HUES48 (cell line): ENCODE data around the gene CYB561.
"Not testable (repeated sequence)": the region's sequence is repeated elsewhere in the genome, so short reads cannot be mapped to it uniquely, and the experiment has no call there.

Experiments
- H3K27ac ChIP-seq: one replicate; pipeline ENCODE4 v1.7.0; 2013; ENCODE audit warnings: low read depth, low read length, inconsistent platforms
- H3K27me3 ChIP-seq: 2 replicates; pipeline ENCODE4 v1.6.1; 2013; ENCODE audit warnings: mild to moderate bottlenecking, low read length; ENCODE audit not compliant: control insufficient read depth, insufficient read depth
- H3K36me3 ChIP-seq: 2 replicates; pipeline ENCODE4 v1.6.1; 2013; ENCODE audit warnings: low read length; ENCODE audit not compliant: control insufficient read depth, insufficient read depth
- H3K4me1 ChIP-seq: 2 replicates; pipeline ENCODE4 v1.6.1; 2013; ENCODE audit warnings: mild to moderate bottlenecking, low read length; ENCODE audit not compliant: control insufficient read depth, insufficient read depth
- H3K4me3 ChIP-seq: 2 replicates; pipeline ENCODE4 v1.5.1; 2013; ENCODE audit warnings: mild to moderate bottlenecking, low read depth, low read length
- H3K9ac ChIP-seq: 2 replicates; pipeline ENCODE4 v1.6.1; 2013; ENCODE audit warnings: mild to moderate bottlenecking, low read depth, low read length, moderate library complexity
- H3K9me3 ChIP-seq: 2 replicates; pipeline ENCODE4 v1.6.1; 2013; ENCODE audit warnings: low read length; ENCODE audit not compliant: control insufficient read depth, insufficient read depth

CYB561 gene

DNA sequence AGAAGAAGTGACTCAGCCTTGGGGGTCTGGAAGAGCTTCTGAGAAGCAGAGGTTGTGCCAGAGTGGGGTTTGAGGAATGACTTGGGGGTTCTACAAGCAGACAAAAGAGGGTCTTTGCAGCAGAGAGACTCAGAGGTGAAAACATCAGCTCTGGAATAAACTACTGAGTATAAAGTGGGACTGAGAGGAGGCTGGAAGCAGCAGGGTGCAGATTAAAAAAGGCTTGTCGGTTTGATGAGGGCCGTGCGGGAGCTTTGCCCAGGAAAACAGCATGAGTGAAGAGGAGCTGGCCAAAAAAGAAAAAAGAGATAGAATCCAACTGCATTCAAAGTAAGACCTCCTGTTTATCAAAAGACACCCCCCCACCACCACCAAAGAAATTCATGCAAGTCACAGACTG, 17.7 kb upstream of the CYB561 start:
- Histone ChIP-seq H3K4me1 (no peaks in the 10 kb centered on the region), H3K27me3 (no peaks in the 10 kb centered on the region), H3K27ac (no peak overlapping the region), H3K4me3 (no peak overlapping the region), H3K9me3 (no peaks in the 10 kb centered on the region), H3K9ac (no peak overlapping the region), H3K36me3 (no peaks in the 10 kb centered on the region)

DNA sequence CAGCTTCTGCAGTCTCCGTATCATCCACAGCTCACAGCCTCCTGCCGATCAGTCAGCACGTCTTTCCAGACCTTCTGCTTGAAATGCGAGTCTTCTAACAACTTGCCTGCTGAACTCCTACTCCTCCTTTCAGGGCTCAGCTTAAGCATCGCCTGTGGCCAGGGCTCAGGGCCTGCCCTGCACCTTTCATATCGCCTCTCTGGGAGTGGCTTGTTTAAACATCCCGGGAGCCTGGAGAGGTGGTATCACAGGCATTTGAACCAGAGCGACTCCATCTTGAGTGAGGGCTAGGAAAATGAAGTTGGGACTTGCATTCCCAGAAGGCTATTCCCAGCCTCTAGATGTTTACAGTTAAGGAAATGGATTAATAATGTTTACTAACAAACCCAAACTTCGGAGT, 13.9 kb upstream of the CYB561 start:
- Histone ChIP-seq H3K27me3 (no peaks in the 10 kb centered on the region), H3K9ac (no peak overlapping the region)

DNA sequence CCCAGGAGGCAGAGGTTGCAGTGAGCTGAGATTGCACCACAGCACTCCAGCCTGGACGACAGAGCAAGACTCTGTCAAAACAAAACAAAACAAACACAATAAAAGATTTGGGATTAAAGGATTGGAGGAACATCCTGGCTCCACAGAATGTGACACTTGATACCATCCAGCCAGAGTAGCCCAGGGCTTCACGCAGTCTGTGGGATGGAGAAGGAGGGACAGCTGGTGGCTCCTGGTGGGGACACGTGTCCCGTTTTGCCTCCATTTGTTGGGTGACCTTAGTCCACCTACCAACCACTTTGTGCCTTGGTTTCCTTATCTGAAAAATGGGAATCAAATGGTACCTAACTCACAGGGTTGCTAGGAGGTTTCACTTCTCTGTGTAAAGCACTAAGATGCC, 12.4 kb upstream of the CYB561 start:
- Histone ChIP-seq H3K4me3 (no peak overlapping the region), H3K9me3 (no peaks in the 10 kb centered on the region), H3K4me1 (no peaks in the 10 kb centered on the region), H3K36me3 (no peaks in the 10 kb centered on the region), H3K27ac (no peak overlapping the region), H3K9ac (no peak overlapping the region), H3K27me3 (no peaks in the 10 kb centered on the region)

More for the DNA sequence above, 13.9 kb upstream of the CYB561 start:
- Histone ChIP-seq H3K4me3 (no peak overlapping the region), H3K36me3 (no peaks in the 10 kb centered on the region), H3K4me1 (no peaks in the 10 kb centered on the region), H3K9me3 (no peaks in the 10 kb centered on the region), H3K27ac (no peak overlapping the region)

DNA sequence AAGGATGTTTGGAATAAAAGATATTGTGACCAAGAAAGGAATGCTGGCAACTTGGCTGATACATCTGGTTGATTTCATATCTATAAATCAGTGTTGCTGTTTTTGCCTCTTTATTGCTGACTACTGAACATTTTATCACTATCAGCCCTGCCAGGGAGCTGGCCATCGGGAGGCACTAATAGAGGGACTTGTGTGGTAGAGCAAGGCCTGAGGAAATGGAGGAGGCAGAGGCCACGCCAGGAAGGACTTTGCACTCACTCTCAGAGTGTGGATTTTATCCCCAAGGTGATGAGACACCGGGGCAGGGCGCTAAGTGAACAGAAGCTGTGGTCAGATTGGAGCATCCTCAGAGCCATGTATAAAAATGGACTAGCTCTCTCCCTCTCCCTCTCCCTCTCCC, 9.3 kb upstream of the CYB561 start:
- Histone ChIP-seq H3K27me3 (no peaks in the 10 kb centered on the region), H3K36me3 (no peaks in the 10 kb centered on the region), H3K27ac (no peak overlapping the region), H3K4me1 (no peaks in the 10 kb centered on the region), H3K9ac (no peak overlapping the region), H3K9me3 (no peaks in the 10 kb centered on the region), H3K4me3 (no peak overlapping the region)

DNA sequence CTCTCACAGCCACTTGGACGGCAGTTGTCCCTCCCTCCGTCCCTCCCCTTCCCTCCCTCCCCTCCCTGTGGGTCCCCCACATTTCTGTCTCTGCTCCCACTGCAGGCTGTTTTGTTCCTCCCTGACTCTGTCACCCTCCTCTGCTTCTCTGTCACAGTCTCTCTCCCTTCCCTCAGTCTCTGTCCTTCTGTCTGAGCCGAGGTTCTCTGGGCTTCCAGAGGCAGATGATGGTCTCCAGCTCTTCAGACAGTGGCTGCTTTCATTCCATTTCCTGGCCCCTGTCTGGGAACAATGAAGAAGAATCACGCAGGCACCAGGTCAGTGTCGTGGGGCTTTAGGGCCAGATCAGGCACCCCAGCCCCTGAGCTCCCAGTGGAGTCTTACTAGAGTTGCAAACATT, 8.8 kb upstream of the CYB561 start:
- Histone ChIP-seq H3K4me3 (no peak overlapping the region), H3K27ac (no peak overlapping the region), H3K9ac (no peak overlapping the region), H3K36me3 (no peaks in the 10 kb centered on the region), H3K4me1 (no peaks in the 10 kb centered on the region), H3K9me3 (no peaks in the 10 kb centered on the region), H3K27me3 (no peaks in the 10 kb centered on the region)

DNA sequence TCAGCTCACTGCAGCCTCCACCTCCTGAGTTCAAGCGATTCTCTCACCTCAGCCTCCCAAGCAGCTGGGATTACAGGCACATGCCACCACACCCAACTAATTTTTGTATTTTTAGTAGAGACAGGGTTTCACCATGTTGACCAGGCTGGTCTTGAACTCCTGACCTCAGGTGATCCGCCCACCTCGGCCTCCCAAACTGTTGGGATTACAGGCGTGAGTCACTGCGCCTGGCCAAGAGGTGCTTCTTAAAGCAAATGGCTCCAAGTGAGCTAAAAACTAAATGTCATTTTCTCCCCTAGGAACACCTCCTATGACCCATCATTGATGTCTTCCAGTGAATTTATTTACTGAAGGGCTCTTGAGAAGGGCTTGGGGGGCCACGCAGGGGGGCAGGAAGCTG, 8.3 kb upstream of the CYB561 start:
- H3K4me3 ChIP-seq, H3K27ac ChIP-seq, H3K27me3 ChIP-seq, H3K9ac ChIP-seq, H3K4me1 ChIP-seq, H3K36me3 ChIP-seq, H3K9me3 ChIP-seq: not testable (repeated sequence)

DNA sequence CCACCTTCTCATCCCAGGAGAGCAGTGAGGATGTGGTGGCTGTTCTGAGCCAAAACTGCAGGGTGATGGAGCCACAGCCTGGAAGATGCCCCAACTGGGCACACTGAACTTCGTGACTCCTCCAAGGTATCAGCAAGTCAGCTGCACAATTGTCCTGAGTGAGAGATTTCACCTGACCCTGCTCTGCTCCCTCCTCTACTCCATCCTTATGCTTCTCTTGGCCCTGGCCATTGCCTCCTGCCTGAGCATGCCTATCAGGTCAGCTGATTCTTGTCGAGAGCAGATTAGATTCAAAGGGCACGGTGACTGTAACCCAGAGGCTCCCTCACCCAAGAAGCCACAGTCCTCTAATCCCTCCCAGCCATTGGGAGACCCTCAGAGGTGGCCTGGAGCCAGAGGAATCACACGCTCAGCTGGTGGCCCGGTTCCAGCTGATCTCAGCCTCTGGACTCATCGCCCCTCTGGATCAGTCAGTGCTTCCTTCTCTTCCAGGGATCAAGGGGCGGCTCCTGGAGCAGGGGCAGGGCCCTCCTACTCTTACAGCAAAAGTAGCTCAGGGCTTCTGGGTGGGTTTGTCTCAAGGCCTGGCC, 7.0 kb upstream of the CYB561 start:
- no peak overlapping the region for H3K9ac ChIP-seq
- peaks cover under 1% of the 10 kb centered on the region for H3K27me3 ChIP-seq
- H3K9me3 ChIP-seq = no peaks in the 10 kb centered on the region

DNA sequence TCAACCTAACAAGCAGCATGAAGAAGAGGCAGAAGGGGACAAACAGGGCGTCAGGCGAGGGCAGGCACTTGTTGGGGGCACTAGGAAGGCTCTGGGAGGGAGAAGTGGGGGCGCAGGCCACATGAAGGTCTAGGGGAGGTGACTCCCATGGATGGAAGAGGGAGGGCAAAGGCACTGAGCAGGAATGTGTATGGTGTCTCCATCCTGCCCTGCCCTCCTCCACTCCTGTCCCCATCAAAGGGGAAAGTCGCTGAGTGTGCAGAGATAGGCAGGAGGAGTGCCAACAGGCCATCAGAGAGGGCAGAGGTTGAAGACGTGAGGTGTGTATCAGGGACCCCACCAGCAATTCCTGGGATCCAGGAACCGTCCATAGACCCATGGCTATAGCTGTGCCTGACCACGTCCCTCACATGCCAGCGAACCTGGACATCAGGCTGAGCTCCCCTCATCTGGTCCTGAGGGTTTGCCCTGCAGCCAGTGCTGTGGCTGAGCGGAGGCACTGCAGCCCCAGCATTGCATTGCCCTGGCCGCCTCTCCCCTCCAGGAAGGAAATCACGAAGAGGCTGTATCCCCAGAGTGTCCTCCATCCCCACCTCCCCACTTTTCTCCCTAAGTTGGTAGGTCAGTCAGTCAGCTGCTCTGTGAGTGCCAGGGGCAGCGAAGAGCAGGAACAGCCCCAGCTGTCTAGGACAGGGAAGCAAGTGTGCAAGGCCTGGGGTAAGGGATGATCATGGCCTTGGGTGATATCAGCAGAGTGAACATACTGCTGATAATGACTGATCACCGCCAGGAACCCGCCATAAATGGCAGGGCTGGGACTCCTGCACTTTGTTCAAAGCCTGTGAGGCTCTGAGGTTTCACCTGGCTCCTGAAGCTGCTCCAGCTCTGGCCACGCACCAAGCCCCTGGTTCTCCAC, 6.2 kb upstream of the CYB561 start:
- H3K27ac ChIP-seq = no peak overlapping the region
- H3K9me3 ChIP-seq = no peaks in the 10 kb centered on the region
- H3K4me3 ChIP-seq = no peak overlapping the region
- peaks cover 9% of the 10 kb centered on the region for H3K4me1 ChIP-seq
- peaks cover 8% of the 10 kb centered on the region for H3K27me3 ChIP-seq
- H3K9ac ChIP-seq = no peak overlapping the region
- no peaks in the 10 kb centered on the region for H3K36me3 ChIP-seq

More for the DNA sequence above, 7.0 kb upstream of the CYB561 start:
- Histone ChIP-seq H3K36me3 (no peaks in the 10 kb centered on the region), H3K4me1 (peaks cover 2% of the 10 kb centered on the region), H3K27ac (no peak overlapping the region), H3K4me3 (no peak overlapping the region)

DNA sequence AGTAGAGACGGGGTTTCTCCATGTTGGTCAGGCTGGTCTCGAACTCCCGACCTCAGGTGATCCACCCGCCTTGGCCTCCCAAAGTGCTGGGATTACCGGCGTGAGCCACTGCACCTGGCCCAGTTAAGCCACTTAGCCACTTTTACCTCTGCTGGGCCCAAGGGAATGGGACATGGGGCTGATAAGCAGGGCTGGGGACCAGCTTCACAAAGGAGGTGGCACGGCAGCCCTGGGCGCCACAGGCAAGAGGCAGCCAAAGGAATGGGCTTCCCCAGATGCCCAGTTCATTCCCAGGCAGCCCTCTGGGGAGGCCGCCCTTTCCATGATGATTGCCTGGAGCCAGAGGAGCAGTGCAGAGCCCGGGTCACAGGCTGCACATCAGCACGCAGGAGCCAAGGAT, 5.0 kb upstream of the CYB561 start:
- Histone ChIP-seq H3K36me3 (no peaks in the 10 kb centered on the region), H3K4me3 (no peak overlapping the region), H3K4me1 (peaks cover 16% of the 10 kb centered on the region), H3K9ac (no peak overlapping the region), H3K9me3 (no peaks in the 10 kb centered on the region), H3K27me3 (peaks cover 8% of the 10 kb centered on the region), H3K27ac (no peak overlapping the region)

DNA sequence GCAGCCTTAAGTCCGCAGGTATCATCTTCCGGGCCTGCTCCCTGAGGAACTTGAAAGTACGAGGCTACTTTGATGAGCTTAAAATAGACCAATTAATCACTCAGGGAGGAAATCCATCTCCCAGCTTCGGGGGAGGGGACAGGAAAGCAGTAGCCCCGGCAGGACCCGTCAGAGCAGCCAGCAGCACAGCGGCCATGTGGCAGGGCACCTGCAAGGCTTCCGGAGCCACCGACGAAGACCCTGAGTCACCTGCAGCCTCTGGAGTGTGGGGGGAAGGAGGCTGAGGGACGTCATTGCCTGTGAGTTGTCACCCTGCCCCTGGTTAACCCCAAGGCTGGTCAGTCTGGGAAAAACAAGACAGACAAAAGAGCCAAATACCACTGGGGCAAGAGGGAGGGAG, 4.4 kb upstream of the CYB561 start:
- no peaks in the 10 kb centered on the region for H3K36me3 ChIP-seq
- peaks cover 16% of the 10 kb centered on the region for H3K4me1 ChIP-seq
- peaks cover 8% of the 10 kb centered on the region for H3K27me3 ChIP-seq
- H3K9me3 ChIP-seq = no peaks in the 10 kb centered on the region
- no peak overlapping the region for H3K27ac ChIP-seq
- no peak overlapping the region for H3K9ac ChIP-seq
- no peak overlapping the region for H3K4me3 ChIP-seq

DNA sequence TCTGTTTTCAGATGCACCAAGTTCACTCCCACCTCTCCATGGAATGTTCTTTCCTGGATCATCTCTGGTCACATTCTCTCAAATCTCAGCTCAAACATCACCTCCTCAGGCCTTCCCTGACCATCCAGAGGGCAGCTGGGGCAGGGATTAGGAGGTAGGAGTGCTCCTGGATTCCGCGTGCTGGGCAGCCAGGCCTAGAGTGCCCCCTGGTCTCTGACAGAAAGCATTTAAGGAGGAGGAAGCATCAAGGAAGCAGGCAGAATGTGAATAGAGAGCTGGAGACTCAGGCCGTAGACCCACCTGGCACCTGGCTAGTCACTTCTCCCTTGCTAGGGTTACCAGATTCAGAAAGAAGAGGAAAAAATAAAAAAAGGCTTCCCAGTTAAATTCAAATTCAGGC, 2.5 kb upstream of the CYB561 start:
- Histone ChIP-seq H3K9ac (no peak overlapping the region), H3K4me3 (no peak overlapping the region), H3K9me3 (no peaks in the 10 kb centered on the region), H3K36me3 (no peaks in the 10 kb centered on the region), H3K4me1 (peaks cover 16% of the 10 kb centered on the region), H3K27ac (no peak overlapping the region), H3K27me3 (peaks cover 8% of the 10 kb centered on the region)
